HEK293 (cell line): ENCODE measurements around the gene NDUFS7.
A peak's percentile ranks its signal among the peaks of the same experiment; 100 is the strongest.

Experiments used
- CTCF ChIA-PET: fragments of 350-600 bp; formaldehyde crosslinking; extraction: SDS; loops from one replicate; lab custom pipeline; 2021; ENCODE audit warnings: antibody characterized with exemption; lab: Yijun Ruan, JAX
- POLR2A ChIA-PET: fragments of 300-600 bp; formaldehyde crosslinking; extraction: SDS; loops from one replicate; lab custom pipeline; 2020; ENCODE audit warnings: antibody characterized with exemption, inconsistent platforms; lab: Yijun Ruan, JAX
- H3K27ac ChIP-seq: fragments of 200-500 bp; sonication (Bioruptor generic); 2 replicates; pipeline ENCODE4 v1.5.1; 2014; ENCODE audit warnings: low read depth, low read length, control low read depth, inconsistent platforms; ENCODE audit errors: extremely low read depth
- H3K36me3 ChIP-seq, 2 experiments: fragments of 200-500 bp in 1 of 2; sonication (Bioruptor generic) in 1 of 2; 1 replicate in 1 of 2; 2 replicates in 1 of 2; pipeline ENCODE4 v1.5.1; 2014 to 2017; ENCODE audit warnings: inconsistent platforms in 2 of 2, low read length in 2 of 2; ENCODE audit not compliant: control insufficient read depth in 2 of 2, insufficient read depth in 1 of 2
- H3K4me1 ChIP-seq: fragments of 200-500 bp; sonication (Bioruptor generic); 2 replicates; pipeline ENCODE4 v1.5.1; 2014; ENCODE audit warnings: mild to moderate bottlenecking, low read length, inconsistent platforms; ENCODE audit not compliant: control insufficient read depth, insufficient read depth
- H3K4me3 ChIP-seq: 2 replicates; pipeline ENCODE4 v1.5.1; 2011; ENCODE audit warnings: low read depth, mild to moderate bottlenecking, control low read depth, low read length, moderate library complexity
- H3K9me3 ChIP-seq: fragments of 200-500 bp; sonication (Bioruptor generic); 2 replicates; pipeline ENCODE4 v1.5.1; 2014; ENCODE audit warnings: low read depth, low read length, inconsistent platforms; ENCODE audit not compliant: control insufficient read depth, insufficient read depth
- BCL11A ChIP-seq: fragments of 450-650 bp; formaldehyde crosslinking; IDR thresholded peaks from 2 replicates; pipeline ENCODE4 v1.5.1; 2016; ENCODE audit warnings: low read depth, missing biosample characterization, missing genetic modification characterization
- BCL11B ChIP-seq: fragments of 450-650 bp; formaldehyde crosslinking; IDR thresholded peaks from 2 replicates; pipeline ENCODE4 v1.5.1; 2016; ENCODE audit warnings: low read depth, missing biosample characterization, missing genetic modification characterization
- EGR2 ChIP-seq: fragments of 450-650 bp; formaldehyde crosslinking; IDR thresholded peaks from 2 replicates; pipeline ENCODE4 v1.5.1; 2016; ENCODE audit warnings: low read depth, missing biosample characterization, missing genetic modification characterization
- GLIS2 ChIP-seq: fragments of 450-650 bp; formaldehyde crosslinking; IDR thresholded peaks from 2 replicates; pipeline ENCODE4 v1.5.1; 2016; ENCODE audit warnings: missing biosample characterization, missing genetic modification characterization
- HIC1 ChIP-seq: fragments of 450-650 bp; formaldehyde crosslinking; IDR thresholded peaks from 2 replicates; pipeline ENCODE4 v1.5.1; 2016; ENCODE audit warnings: missing biosample characterization, missing genetic modification characterization
- HOXC10 ChIP-seq: sonication (generic); formaldehyde crosslinking; IDR thresholded peaks from 2 replicates; pipeline ENCODE4 v1.8.1; 2023; ENCODE audit warnings: mild to moderate bottlenecking, missing genetic modification reagents
- KLF9 ChIP-seq: fragments of 450-650 bp; formaldehyde crosslinking; IDR thresholded peaks from 2 replicates; pipeline ENCODE4 v1.5.1; 2016; ENCODE audit warnings: missing biosample characterization, missing genetic modification characterization, low read depth
- SP2 ChIP-seq: fragments of 450-650 bp; formaldehyde crosslinking; IDR thresholded peaks from 2 replicates; pipeline ENCODE4 v1.5.1; 2016; ENCODE audit warnings: missing biosample characterization, missing genetic modification characterization
- TRIM28 ChIP-seq: IDR thresholded peaks from 2 replicates; pipeline ENCODE4 v1.6.1; 2011; ENCODE audit warnings: low read length, control low read depth, borderline replicate concordance
- ZFHX2 ChIP-seq: fragments of 450-650 bp; formaldehyde crosslinking; conservative IDR thresholded peaks from 2 replicates; pipeline ENCODE4 v1.5.1; 2016; ENCODE audit warnings: missing biosample characterization, missing genetic modification characterization
- ZNF10 ChIP-seq: fragments of 450-650 bp; formaldehyde crosslinking; IDR thresholded peaks from 2 replicates; pipeline ENCODE4 v1.5.1; 2017; ENCODE audit warnings: missing biosample characterization, missing genetic modification characterization
- ZNF138 ChIP-seq: fragments of 450-650 bp; formaldehyde crosslinking; IDR thresholded peaks from 2 replicates; pipeline ENCODE4 v1.5.1; 2016; ENCODE audit warnings: missing biosample characterization, missing genetic modification characterization, borderline replicate concordance
- ZNF2 ChIP-seq: fragments of 450-650 bp; formaldehyde crosslinking; IDR thresholded peaks from 2 replicates; pipeline ENCODE4 v1.5.1; 2016; ENCODE audit warnings: missing biosample characterization, missing genetic modification characterization
- ZNF266 ChIP-seq: fragments of 450-650 bp; formaldehyde crosslinking; IDR thresholded peaks from 2 replicates; pipeline ENCODE4 v1.5.1; 2016; ENCODE audit warnings: missing biosample characterization, missing genetic modification characterization, low read depth
- ZNF544 ChIP-seq: fragments of 450-650 bp; formaldehyde crosslinking; IDR thresholded peaks from 2 replicates; pipeline ENCODE4 v1.5.0; 2017; ENCODE audit warnings: missing biosample characterization, missing genetic modification characterization
- ZNF561 ChIP-seq: fragments of 450-650 bp; IDR thresholded peaks from 2 replicates; pipeline ENCODE4 v1.5.1; 2018; ENCODE audit warnings: missing biosample characterization, missing genetic modification characterization, borderline replicate concordance
- ZNF600 ChIP-seq: fragments of 450-650 bp; formaldehyde crosslinking; IDR thresholded peaks from 2 replicates; pipeline ENCODE4 v1.5.1; 2016; ENCODE audit warnings: missing biosample characterization, missing genetic modification characterization
- ZNF670 ChIP-seq: fragments of 450-650 bp; formaldehyde crosslinking; IDR thresholded peaks from 2 replicates; pipeline ENCODE4 v1.5.1; 2016; ENCODE audit warnings: missing biosample characterization, missing genetic modification characterization, low read depth
- TF ChIP-seq, protein P1 (sequence below): fragments of 450-650 bp; formaldehyde crosslinking; IDR thresholded peaks from 2 replicates; pipeline ENCODE4 v1.5.1; 2016; ENCODE audit warnings: missing biosample characterization, missing genetic modification characterization

The NDUFS7 gene

GRCh38 chr19:1433119-1434039 is 49.7 kb downstream of the NDUFS7 start:
- ChIA-PET POLR2A (interaction anchor here (1.7 kb wide), 1 partner anchor 9 kb away, joined by 3 read pairs; no protein-coding TSS in a partner anchor), CTCF (interaction anchor here (0.7 kb wide), 2 partner anchors 24 to 152 kb away, joined by 3 to 5 read pairs; no protein-coding TSS in a partner anchor)
- no peak overlapping the region for H3K4me3 ChIP-seq
- TF ChIP-seq HIC1 (tag by site-specific recombination) (peak; percentile 76), KLF9 (tag by site-specific recombination) (peak; percentile 53), ZNF138 (tag by site-specific recombination) (no peak), HOXC10 (CRISPR knock-in tag) (no peak), BCL11A (tag by site-specific recombination) (peak; percentile 57; the same call in 1 of the 2 replicates), ZFHX2 (tag by site-specific recombination) (peak; percentile 46; the same call in 1 of the 2 replicates), ZNF10 (tag by site-specific recombination) (no peak), ZNF600 (0 out of 2 replicates have a peak, but pooled peaks have one; percentile 9), ZNF2 (tag by site-specific recombination) (no peak), BCL11B (tag by site-specific recombination) (peak; percentile 38; the same call in 1 of the 2 replicates), SP2 (0 out of 2 replicates have a peak, but pooled peaks have one; percentile 22), ZNF544 (tag by site-specific recombination) (no peak), ZNF670 (no peak), ZNF266 (tag by site-specific recombination) (no peak), GLIS2 (tag by site-specific recombination) (peak; percentile 26; the same call in 1 of the 2 replicates), EGR2 (tag by site-specific recombination) (peak; percentile 57)
- TF ChIP-seq, protein P1, sequence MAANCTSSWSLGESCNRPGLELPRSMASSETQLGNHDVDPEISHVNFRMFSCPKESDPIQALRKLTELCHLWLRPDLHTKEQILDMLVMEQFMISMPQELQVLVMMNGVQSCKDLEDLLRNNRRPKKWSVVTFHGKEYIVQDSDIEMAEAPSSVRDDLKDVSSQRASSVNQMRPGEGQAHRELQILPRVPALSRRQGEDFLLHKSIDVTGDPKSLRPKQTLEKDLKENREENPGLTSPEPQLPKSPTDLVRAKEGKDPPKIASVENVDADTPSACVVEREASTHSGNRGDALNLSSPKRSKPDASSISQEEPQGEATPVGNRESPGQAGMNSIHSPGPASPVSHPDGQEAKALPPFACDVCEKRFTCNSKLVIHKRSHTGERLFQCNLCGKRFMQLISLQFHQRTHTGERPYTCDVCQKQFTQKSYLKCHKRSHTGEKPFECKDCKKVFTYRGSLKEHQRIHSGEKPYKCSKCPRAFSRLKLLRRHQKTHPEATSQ (tag by site-specific recombination): no peak
- H3K9me3 ChIP-seq: no peaks in the 10 kb centered on the region
- no peaks in the 10 kb centered on the region for H3K4me1 ChIP-seq
- peaks cover 17 to 61% of the 10 kb centered on the region in 2 experiments; a peak in 2 of 3 replicates for H3K36me3 ChIP-seq
- H3K27ac ChIP-seq: no peak overlapping the region; the same call in 1 of the 2 replicates

DNA sequence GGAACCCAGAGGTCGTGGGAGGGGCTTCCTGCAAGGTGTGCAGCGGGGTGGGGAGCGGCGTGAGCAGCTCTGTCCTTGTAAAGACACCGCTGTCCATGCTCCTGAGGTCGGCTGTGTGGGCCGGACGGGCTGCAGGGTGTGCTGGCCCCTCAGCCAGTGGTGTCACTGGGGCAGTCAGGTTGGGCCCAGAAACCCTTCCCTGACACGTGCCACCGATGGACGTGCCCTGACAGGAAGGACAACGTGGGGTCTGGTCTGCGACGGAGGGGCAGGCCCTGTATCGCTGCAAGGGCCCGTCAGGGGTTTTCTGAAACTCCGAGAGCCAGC is 50.3 kb downstream of the NDUFS7 start:
- ChIA-PET POLR2A (interaction anchor here (1.7 kb wide), 1 partner anchor 9 kb away, joined by 3 read pairs; no protein-coding TSS in a partner anchor), CTCF (interaction anchor here (0.7 kb wide), 2 partner anchors 24 to 153 kb away, joined by 3 to 5 read pairs; no protein-coding TSS in a partner anchor)
- Histone ChIP-seq H3K36me3 (peaks cover 17 to 57% of the 10 kb centered on the region in 2 experiments; a peak in 2 of 3 replicates), H3K4me3 (no peak overlapping the region), H3K27ac (no peak overlapping the region; the same call in 1 of the 2 replicates), H3K4me1 (no peaks in the 10 kb centered on the region), H3K9me3 (no peaks in the 10 kb centered on the region)
- no peak for TF ChIP-seq ZNF561 (tag by site-specific recombination)
- TF ChIP-seq TRIM28: no peak
- peak; percentile 68; the same call in 1 of the 2 replicates for TF ChIP-seq BCL11B (tag by site-specific recombination)
- TF ChIP-seq ZFHX2 (tag by site-specific recombination): 0 out of 2 replicates have a peak, but pooled peaks have one; percentile 2
